NCI-H2107 (cell line): Measurements from ENCODE around the gene ZMIZ1.

Experiments
- DNase-seq: peaks from one replicate; lab custom pipeline; 2025; lab: John Stamatoyannopoulos, UW

ZMIZ1 gene

DNA sequence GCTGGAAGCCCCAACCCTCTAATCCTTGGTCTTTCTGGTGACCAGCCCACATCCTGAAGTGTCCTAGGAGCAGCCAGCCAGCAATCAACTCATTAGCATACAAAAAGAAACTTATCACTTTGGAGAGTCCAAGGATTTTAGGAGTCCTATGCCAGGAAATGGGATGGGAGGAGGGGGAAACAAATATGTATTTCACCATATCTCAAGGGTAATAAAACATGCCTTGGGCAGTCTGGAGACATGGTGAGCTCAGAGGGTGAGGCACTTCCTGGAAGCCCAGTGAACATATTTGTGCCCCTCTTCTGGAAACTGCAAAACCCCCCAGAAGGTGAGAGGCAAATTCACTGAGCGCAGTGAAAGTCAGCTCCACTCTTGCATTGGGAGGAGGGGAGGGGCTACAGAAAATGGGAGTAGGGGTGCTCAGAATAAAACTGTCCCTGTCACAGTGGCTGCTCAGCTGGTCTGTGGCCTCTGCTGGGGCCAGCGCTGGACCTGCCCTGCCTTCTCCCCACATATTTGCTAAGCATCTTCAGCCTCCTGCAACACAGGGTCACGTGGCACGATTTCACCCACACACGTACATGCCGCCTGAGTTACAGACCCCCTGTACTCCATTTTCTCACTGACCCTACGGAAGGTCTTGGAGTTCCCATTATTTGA is 17.7 kb upstream of the ZMIZ1 start:
- DNase-seq, result no peak

DNA sequence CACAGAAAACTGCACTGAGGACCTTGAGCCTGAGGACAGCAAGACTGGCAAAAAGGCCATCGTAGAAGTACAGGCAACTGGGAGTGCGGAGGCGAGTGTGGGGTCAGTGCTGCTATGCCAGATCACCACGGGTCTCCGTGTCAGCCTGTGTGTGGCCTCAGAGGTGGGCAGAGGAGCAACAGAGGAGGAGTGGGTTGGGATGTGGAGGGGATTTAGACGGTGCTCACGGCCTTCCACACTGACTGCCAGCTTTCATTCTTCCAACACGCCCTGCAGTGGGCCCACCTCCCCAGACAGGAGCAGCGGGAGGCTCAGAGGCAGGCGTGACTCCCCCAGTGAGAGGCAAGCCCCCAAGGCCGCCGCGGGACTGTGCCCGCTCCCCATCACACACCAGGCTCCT is 17.0 kb upstream of the ZMIZ1 start:
- no peak for DNase-seq

DNA sequence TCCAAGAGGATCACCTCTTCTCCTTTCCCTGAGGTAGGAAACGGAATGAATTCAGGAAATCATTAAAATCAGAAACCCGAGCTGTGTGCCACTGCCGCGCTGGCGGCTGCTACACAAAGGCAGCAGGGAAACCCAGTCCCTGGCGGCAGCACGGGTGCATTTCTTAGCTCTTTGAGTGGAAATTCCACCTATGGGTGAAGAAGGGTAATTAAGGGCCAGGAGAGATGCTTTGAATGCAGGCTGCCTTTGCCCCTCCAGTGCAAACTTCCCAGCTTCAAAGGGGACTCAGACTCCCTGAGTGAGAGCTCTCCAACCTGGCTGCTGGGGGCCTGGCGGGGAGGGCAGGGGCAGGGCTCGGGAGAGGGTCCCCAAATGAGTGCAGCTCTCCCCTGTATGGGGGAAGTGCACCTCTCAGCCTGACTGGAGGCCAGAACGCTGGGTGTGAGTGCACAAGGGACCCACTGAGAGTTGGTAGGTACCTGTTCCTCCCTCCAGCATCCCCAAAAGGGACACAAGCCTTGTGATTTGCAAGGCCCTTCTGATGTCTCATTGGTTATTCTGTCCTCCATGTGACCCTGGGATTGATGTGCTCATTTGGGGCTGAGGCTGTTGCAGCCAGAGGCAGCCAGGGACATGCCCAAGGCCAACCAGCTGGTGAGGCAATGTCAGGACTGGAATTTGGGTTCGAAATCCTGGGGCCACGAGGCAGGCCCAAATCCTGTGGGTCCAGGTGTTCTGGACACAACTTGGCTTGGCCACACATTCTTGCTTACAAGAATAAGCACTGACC is 16.3 kb upstream of the ZMIZ1 start:
- DNase-seq, result no peak

DNA sequence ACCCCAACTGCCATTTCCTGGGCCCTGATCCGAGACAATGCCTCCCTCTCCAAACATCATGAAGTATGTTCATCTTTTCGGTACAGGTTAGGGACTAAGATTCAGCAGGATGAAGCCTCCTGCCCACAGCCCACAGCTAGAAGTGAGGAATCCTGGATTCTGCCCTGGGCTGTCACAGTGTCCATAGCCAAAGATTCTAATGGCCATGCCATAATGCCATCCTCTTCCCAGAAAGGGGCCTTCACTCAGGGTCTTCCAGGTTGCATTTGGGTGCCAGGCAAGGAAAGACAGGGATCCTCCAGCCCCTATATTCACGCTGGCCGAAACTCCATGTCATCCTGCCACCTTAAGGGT is 15.7 kb upstream of the ZMIZ1 start:
- DNase-seq, result no peak

DNA sequence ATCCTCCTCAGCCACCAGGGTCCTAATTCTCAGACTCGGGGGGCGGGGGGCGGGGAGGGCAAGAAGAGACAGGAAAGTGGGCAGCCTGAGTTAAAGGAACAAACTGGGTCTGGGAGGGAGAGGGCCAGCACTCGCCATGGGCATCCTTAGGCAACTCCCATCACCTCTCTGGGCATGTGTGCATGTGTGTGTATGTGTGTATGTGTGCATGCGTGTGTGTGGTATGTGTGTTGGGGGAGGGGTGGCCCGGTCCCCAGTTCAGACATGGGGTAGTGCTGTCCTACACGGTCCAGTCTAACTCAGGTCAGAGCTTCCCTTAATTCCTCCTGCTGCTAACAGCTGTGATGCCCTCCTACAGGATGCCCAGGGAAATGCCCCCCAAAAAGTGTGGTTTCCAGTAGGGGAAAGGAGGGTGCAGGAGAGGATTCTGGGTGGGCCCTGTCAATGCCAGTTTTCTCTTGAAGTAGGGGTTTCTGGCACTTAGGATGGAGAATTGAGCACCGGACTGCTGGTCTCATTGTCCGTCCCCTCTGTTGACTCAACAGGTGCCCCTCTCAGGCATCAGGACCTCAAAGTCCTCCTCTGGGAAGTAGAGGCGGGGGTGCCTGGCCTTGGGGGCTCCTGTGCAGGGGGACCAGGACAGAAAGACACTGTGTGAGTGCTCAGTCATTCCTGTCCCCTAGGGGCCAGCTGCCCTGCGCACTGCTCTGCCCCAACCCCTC is 15.1 kb upstream of the ZMIZ1 start:
- DNase-seq, result no peak

DNA sequence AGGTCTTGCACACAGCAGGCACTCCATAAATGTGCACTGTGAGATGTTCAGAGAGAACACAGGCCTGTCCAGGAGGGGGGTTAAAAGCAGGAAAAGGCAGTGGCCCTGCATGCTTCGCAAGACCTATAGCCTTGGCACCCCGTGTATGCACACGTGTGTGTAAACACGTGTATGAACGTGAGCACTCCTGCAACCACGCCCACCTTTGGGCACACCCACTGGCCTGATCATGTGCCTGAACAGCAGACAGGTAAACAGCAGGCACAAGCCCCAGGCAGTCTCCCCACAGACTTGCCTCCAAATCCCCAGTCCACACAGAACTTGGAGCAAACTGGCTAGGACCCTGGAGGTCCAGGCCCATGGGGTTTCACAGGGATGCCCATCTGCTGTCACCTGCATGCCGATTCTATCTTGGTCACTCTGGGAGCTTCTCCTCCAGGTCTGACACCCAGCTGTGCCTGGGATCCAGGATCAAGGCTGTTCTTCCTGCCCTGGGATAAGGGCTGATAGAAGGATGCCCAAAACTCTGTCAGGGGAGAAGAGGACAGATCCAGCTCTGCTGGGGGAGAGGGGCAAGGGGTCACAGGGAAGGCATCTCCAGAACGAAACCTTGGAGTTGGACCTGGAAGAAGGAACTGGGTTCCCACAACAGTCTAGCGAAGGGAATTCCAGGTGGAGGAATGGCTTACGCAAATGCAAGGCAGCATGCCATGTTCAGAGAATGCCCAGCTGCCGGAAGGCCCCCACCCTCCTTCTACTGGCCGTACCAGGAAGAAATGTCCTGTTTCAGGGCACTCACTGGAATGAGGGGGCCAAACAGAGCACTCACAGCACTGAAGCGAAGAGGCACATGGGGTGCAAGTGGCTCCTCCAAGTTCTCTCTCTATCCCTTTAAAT is 14.3 kb upstream of the ZMIZ1 start:
- DNase-seq, result no peak

DNA sequence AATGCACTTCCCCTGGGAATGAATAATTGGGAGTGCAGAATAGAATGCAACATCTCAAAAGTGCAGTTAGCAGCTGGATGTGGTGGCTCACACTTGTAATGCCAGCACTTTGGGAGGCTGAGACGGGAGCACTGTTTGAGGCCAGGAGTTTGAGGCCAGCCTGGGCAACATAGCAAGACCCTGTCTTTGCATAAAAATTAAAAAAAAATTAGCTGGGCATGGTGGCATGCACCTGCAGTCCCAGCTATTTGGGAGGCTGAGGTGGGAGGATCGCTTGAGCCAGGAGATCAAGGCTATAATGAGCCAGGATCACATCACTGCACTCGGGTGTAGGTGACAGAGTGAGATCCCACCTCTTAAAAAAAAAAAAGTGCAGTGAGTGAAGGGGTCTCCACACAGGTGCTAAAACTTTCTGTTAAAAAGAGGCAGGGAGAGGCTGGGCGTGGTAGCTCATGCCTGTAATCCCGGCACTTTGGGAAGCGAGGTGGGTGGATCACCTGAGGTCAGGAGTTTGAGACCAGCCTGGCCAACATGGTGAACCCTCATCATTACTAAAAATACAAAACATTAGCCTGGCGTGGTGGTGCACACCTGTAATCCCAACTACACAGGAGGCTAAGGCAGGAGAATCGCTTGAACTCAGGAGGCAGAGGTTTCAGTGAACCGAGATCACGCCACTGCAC is 13.5 kb upstream of the ZMIZ1 start:
- no peak for DNase-seq

DNA sequence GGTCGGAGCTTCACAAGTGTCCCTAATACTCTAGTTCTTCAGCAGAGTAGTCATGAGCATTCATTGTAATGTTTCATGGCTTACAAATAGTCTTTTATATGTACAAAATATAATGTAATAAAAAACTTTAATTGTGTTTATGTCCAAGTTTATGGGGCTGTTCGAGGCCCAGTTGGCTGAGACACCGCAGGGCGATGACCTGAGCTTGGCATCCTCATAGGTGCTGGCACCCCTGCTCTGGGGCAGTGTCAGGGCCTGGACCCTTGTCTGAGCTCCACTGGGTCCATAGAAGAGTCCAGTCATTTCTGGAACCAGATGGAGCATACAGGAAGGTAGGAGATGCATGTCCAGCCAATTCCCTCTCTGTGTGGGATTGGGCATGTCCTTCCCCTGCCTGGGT is 12.9 kb upstream of the ZMIZ1 start:
- no peak for DNase-seq

DNA sequence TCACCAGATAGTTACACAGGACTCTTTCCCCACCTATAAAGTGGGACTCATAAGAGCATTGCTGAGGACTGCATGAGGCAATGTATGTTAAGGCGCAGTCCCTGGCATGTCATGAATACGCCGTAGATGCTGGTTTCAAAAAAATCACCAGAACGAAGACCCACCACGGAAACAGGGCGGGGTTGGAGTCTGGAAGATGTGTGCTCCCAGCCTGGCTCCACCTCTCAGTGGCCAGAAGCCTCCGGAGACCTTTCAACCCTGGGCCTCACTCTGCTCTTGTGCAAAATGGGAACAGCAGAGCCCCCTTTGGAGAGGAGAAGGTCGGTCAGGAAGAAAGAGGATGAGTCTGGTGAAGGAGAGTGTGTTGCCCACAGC is 12.4 kb upstream of the ZMIZ1 start:
- DNase-seq, result no peak

DNA sequence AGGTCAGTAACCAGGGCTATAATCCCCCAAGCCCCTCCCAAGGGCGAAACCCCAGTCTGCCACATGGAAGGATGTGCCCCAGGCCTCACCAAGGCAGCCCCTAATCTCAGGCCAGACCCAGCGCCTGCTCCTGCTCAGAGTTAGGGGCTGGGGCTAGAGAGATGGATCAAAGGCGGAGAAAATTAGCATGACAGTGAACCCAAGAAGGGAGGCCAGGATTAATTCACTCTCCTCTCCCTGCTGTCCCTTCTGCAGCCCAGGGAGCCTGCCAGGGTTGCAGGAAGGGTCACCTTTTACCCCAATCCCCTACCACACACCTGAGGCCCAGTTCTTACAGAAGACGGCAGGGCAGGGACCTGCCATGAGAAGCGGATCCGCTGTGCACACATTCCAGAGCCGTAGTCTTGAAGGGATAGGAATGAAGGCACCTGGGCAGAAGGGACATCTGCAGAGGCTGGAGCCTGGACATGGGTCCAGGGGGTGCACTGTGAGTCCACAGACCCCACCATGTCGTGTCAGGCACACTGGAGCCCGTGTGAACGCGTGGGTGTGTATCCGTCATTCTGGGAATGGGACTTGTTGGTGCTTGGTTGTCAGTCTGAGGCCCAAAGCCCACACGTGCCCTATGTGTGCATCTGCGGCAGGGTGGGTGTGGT is 11.9 kb upstream of the ZMIZ1 start:
- DNase-seq, result no peak

DNA sequence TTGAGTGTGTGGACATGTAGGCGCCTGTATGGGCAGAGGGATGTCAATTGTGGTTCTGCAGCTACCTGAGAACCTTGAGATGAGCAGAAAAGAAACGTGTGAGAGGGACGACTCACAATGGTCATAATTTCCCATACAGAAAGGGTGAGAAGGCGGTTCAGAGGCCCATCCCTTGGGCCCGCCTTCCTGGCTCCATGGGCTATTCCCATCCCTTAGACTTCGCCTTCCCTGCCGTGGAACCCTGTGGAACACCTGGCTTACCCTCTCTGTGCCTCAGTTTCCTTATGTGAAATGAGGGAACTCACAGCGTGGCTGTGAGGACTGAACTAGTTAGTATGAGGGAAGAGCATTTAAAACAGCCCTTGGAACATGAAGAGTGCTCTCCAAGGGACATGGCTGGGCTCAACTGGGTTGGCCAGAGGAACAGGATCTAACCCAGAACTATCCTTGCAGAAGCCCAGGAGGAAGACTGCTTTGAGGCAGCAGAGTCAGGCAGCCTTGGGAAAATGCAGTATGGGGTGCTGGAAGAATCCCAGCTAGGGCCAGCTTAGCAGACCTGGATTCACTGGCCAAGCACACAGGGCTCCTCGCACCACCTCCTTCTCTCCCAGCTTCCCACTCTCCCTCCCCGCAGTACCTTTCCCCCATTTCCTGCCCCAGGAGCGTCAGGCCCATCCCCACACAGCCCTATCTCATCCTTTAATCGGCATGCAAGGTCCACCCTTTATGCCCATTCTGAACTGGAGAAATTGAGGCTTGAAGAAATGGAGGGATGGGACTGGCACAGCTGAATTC is 11.1 kb upstream of the ZMIZ1 start:
- no peak for DNase-seq

DNA sequence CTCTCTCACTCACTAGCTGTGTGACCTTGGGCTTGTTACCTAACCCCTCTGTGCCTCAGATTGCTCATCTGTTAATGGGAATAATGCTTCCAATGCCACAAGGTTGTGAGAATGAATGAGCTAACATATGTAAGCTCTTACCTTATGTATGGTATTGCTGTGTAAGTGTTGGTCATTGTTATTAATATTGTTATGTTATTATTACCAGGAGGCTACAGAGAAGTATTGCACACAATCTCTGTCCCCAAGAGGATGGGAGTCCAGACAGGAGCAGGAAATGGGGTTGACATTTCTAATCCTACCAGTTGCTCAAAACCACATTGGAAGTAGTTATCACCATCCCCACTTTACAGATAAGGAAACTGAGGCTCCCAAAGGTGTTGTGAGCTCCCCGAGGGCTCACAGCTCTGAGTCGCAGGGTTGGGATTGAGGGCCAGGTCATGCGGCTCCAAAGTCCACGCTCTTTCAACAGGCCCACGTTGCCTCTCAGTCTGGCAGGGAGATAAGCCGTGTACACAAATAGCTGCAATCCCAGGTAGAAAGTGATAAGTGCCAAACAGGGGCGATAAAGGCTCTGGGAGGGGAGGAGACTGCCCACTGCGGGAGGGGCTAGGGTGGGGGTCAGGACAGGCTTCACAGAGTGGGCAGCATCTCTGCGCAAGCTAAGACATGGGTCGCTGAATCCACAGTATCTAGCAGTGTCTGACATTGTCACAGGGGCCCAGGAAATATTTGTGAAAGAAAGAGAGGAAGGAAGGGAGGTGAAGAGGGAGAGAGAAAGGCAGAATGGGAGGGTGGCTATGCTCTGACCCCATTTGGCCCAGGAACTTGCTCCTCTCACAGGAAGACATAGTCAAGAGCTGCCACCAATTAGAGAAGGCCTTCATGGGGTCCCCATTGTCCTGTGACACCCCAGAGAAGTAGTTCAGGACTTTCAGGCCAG is 9.6 kb upstream of the ZMIZ1 start:
- no peak for DNase-seq

DNA sequence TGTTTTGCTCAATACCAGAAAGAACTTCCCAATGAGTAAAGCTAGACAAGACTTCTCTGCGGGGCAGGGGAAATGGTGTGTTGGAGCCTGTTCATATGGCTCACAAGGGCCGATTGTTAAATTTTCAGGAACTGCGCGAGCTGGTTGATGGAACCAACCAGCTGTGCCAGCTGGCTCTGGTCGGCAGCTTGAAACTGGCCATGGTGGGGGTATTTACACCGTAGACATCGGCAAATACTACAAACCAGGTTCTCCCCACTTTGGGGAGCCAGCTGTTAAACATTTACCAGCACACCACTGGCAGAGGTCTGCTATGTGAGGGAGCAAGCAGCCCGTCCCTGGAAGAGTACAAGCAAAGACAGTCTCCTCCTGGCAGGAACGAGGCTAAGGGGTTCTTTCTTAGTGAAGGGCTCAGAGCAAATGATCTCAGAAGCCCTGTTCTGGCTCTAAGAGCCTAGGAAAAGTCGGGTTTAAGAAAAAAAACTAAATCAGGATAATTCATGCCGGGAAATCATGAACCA is 8.8 kb upstream of the ZMIZ1 start:
- no peak for DNase-seq

DNA sequence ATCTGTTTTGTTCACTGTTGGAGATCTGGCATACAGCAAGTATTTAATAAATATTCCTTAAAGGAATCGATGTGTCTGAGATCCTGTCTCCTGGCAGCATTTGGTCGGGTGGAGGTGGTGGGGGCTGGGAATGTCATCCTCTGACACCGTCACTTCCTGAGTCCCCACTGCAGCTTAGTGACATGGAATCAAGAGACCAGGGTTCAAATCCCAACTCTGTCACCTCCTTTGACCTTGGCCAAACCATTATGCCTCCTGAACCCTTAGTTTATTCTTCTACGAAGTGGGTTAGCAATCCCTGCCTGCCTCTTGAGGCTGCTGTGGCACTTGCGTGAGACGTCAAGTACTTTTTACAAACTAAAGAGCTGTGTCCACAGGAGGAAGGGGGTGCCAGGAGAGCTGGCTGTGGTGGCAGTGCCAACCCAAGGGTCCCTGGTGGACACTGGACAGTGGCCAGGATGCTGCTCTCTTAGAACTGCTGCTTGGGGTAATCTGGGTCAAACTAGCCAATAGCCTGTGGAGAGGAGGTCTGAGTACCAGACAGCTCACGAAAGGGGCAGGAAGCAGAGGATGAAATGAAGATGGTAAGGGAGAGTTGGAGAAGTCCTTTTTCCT is 8.0 kb upstream of the ZMIZ1 start:
- DNase-seq, result no peak

DNA sequence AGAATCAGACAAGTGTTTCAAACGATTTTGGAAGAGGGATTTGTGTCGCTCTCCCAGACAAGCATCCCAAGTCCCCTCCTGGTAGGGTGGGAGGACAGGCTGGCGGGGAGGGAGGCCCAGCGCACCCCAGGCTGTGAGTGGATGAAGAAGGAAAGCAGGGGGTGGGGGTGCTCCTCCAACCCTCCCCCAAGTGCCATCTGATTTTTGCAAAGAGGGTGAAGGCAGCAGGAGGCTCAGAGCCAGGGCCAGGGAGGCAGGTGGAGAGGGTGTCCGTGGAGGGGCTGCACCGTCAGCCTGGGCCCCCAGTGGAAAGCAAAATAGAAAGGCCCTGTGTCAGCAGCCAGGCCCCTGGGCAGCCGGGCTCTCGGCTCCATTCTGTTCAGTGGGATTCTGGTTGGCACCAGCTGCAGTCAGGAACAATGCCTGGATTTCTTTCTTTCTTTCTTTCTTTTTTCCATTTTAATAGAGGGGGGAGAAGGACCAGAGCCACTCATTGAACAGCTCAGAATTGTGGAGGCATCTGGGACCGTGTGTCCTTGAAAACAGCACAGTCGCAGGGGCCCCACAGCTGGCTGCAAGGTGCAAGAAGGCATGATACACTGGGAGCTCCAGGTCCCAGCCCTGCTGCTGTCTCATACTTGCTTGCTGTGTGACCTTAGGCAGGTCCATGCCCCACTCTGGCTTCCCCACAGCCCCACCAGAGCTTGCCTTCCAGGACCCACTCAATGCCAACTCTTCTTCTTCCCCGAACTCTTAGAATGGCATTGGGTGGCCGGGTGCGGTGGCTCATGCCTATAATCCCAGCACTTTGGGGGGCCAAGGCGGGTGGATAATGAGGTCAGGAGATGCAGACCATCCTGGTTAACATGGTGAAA is 7.1 kb upstream of the ZMIZ1 start:
- DNase-seq, result no peak

DNA sequence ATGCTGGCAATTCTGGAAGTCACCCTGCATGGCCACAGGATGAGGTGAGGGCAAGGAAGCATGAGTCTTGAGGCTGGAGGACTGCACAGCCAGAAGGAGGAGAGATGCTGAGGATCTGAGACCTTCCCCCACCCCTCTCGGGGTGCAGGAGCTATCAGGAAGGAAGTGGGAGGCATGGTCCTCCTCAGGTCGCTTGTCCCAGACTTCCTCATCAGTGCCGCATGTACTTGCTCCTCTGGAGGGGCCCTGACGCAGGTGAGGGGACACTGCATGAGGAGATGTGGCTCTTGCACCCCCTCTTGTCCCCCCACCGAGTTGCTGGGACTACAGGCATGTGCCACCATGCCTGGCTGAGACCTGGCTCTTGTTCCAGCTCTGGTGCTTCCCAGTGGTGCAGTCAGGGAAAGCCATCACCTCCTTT is 5.7 kb upstream of the ZMIZ1 start:
- DNase-seq, result no peak

DNA sequence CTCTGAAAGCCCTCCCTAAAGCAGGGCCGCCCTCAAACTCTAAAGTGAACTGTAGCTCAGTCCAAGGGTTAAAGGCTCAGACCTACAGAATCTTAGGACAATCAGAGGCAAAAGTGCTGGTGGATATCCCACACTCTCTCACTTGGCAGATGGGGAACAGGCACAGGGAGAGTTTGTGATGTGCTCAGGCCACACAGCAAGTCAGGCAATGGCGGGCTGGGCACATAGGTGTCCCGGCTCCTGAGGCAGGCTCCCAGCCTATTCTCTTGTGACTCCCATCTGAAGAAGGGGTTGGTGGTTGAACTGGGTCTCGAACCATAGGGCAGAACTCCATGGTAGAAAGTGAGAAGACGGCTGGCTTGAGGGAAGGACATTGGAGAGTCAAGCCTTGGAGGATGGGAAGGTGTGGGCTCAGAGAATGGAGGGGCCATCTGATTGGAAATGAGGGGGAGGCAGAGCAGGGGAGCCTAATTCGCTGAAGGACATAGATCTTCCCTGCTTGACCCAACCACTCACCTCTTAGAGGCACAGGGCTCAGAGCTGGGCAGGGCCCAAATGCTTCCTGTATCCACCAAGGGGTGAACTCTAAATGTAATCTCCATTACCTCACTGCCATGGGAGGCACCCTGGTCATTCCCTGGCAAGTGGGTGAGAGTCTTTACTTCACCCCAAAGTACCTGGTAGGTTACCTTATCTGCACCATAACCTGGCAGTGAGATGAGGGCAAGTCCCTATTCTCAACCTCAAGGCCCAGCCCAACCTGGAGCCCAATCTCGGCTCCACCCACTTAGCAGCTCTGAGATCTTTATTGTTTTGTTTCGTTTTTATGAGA is 4.9 kb upstream of the ZMIZ1 start:
- no peak for DNase-seq
